HUES48 (cell line): Measurements from ENCODE around the gene ARHGEF4.

Experiments used
- H3K27ac ChIP-seq: one replicate; pipeline ENCODE4 v1.7.0; 2013; ENCODE audit warnings: low read depth, low read length, inconsistent platforms
- H3K27me3 ChIP-seq: 2 replicates; pipeline ENCODE4 v1.6.1; 2013; ENCODE audit warnings: mild to moderate bottlenecking, low read length; ENCODE audit not compliant: control insufficient read depth, insufficient read depth
- H3K36me3 ChIP-seq: 2 replicates; pipeline ENCODE4 v1.6.1; 2013; ENCODE audit warnings: low read length; ENCODE audit not compliant: control insufficient read depth, insufficient read depth
- H3K4me1 ChIP-seq: 2 replicates; pipeline ENCODE4 v1.6.1; 2013; ENCODE audit warnings: mild to moderate bottlenecking, low read length; ENCODE audit not compliant: control insufficient read depth, insufficient read depth
- H3K4me3 ChIP-seq: 2 replicates; pipeline ENCODE4 v1.5.1; 2013; ENCODE audit warnings: mild to moderate bottlenecking, low read depth, low read length
- H3K9ac ChIP-seq: 2 replicates; pipeline ENCODE4 v1.6.1; 2013; ENCODE audit warnings: mild to moderate bottlenecking, low read depth, low read length, moderate library complexity
- H3K9me3 ChIP-seq: 2 replicates; pipeline ENCODE4 v1.6.1; 2013; ENCODE audit warnings: low read length; ENCODE audit not compliant: control insufficient read depth, insufficient read depth

The ARHGEF4 gene

GRCh38 chr2:131042148-131042775 lies 205.5 kb downstream of the ARHGEF4 start:
- H3K4me1 ChIP-seq: no peaks in the 10 kb centered on the region
- H3K9me3 ChIP-seq: no peaks in the 10 kb centered on the region
- H3K27ac ChIP-seq: no peak overlapping the region
- H3K4me3 ChIP-seq: no peak overlapping the region
- peaks cover 9% of the 10 kb centered on the region for H3K36me3 ChIP-seq
- no peaks in the 10 kb centered on the region for H3K27me3 ChIP-seq
- H3K9ac ChIP-seq: no peak overlapping the region

- no peaks in the 10 kb centered on the region for H3K9me3 ChIP-seq
- H3K4me1 ChIP-seq: no peaks in the 10 kb centered on the region
- H3K27ac ChIP-seq: no peak overlapping the region
- no peaks in the 10 kb centered on the region for H3K27me3 ChIP-seq
- peaks cover 20% of the 10 kb centered on the region for H3K36me3 ChIP-seq
- no peak overlapping the region for H3K4me3 ChIP-seq
- H3K9ac ChIP-seq: no peak overlapping the region
Measured at GRCh38 chr2:131043199-131044074, 206.7 kb downstream of the ARHGEF4 start.

- Histone ChIP-seq H3K36me3 (peaks cover 28% of the 10 kb centered on the region), H3K4me3 (no peak overlapping the region), H3K27ac (no peak overlapping the region), H3K4me1 (no peaks in the 10 kb centered on the region), H3K9me3 (no peaks in the 10 kb centered on the region), H3K27me3 (no peaks in the 10 kb centered on the region), H3K9ac (no peak overlapping the region)
Measured at GRCh38 chr2:131044075-131044756, 207.5 kb downstream of the ARHGEF4 start.

GRCh38 chr2:131044757-131045150 lies 208.0 kb downstream of the ARHGEF4 start:
- Histone ChIP-seq H3K9me3 (no peaks in the 10 kb centered on the region), H3K27ac (no peak overlapping the region), H3K9ac (no peak overlapping the region), H3K4me1 (no peaks in the 10 kb centered on the region), H3K27me3 (no peaks in the 10 kb centered on the region), H3K4me3 (no peak overlapping the region), H3K36me3 (peaks cover 33% of the 10 kb centered on the region)

- Histone ChIP-seq H3K4me1 (no peaks in the 10 kb centered on the region), H3K27me3 (no peaks in the 10 kb centered on the region), H3K9me3 (no peaks in the 10 kb centered on the region), H3K36me3 (peaks cover 40% of the 10 kb centered on the region), H3K9ac (no peak overlapping the region), H3K4me3 (no peak overlapping the region), H3K27ac (no peak overlapping the region)
Measured at GRCh38 chr2:131045286-131046027, 208.7 kb downstream of the ARHGEF4 start.

- H3K4me3 ChIP-seq: no peak overlapping the region
- peaks cover 49% of the 10 kb centered on the region for H3K36me3 ChIP-seq
- H3K27me3 ChIP-seq: no peaks in the 10 kb centered on the region
- H3K27ac ChIP-seq: no peak overlapping the region
- H3K4me1 ChIP-seq: no peaks in the 10 kb centered on the region
- H3K9me3 ChIP-seq: no peaks in the 10 kb centered on the region
- no peak overlapping the region for H3K9ac ChIP-seq
Measured at GRCh38 chr2:131046028-131046917, 209.6 kb downstream of the ARHGEF4 start.

GRCh38 chr2:131046918-131047652 lies 210.4 kb downstream of the ARHGEF4 start:
- Histone ChIP-seq H3K4me1 (no peaks in the 10 kb centered on the region), H3K27me3 (no peaks in the 10 kb centered on the region), H3K9me3 (no peaks in the 10 kb centered on the region), H3K27ac (no peak overlapping the region), H3K36me3 (peaks cover 57% of the 10 kb centered on the region), H3K4me3 (no peak overlapping the region), H3K9ac (no peak overlapping the region)

- H3K27me3 ChIP-seq: no peaks in the 10 kb centered on the region
- no peaks in the 10 kb centered on the region for H3K4me1 ChIP-seq
- no peak overlapping the region for H3K27ac ChIP-seq
- H3K9ac ChIP-seq: no peak overlapping the region
- H3K4me3 ChIP-seq: no peak overlapping the region
- no peaks in the 10 kb centered on the region for H3K9me3 ChIP-seq
- peaks cover 66% of the 10 kb centered on the region for H3K36me3 ChIP-seq
Measured at GRCh38 chr2:131047920-131048560, 211.3 kb downstream of the ARHGEF4 start.

GRCh38 chr2:131048641-131049040 lies 211.9 kb downstream of the ARHGEF4 start:
- H3K27me3 ChIP-seq: no peaks in the 10 kb centered on the region
- H3K4me1 ChIP-seq: no peaks in the 10 kb centered on the region
- no peak overlapping the region for H3K9ac ChIP-seq
- H3K36me3 ChIP-seq: peaks cover 72% of the 10 kb centered on the region
- no peak overlapping the region for H3K27ac ChIP-seq
- H3K4me3 ChIP-seq: no peak overlapping the region
- no peaks in the 10 kb centered on the region for H3K9me3 ChIP-seq
